GM12878 (cell line): ENCODE data around the gene CUEDC1. TPM values are rescaled to one million over a fixed set of nuclear protein-coding genes. Genes with fewer than 3 reads are reported as not detected.

Experiments
- ATAC-seq: fragments of 200-7000 bp; cut with Tn5 transposase; 3 replicates; pipeline ENCODE4 v1.9.1; 2020; ENCODE audit warnings: mild to moderate bottlenecking, moderate library complexity
- BruUV-seq: library from RNA; stranded (reverse); fragments of 400-500 nt; replicated peaks from 2 replicates; lab custom pipeline; 2021; lab: Mats Ljungman, UMichigan
- CTCF ChIA-PET: fragments of 300-600 bp; sonication (Branson Sonifier 250); formaldehyde crosslinking; extraction: SDS; loops from one replicate; lab custom pipeline; 2021; ENCODE audit warnings: inconsistent platforms; lab: Yijun Ruan, JAX
- POLR2A ChIA-PET: fragments of 350-600 bp; formaldehyde crosslinking; extraction: SDS; loops from one replicate; lab custom pipeline; 2021; ENCODE audit warnings: inconsistent platforms; lab: Charles Lee
- RAD21 ChIA-PET: fragments of 300-600 bp; sonication (Branson Sonifier 250); formaldehyde crosslinking; loops from one replicate; lab custom pipeline; 2023; ENCODE audit warnings: antibody characterized with exemption; ENCODE audit not compliant: unreplicated experiment; lab: Charles Lee
- SMC1A ChIA-PET: fragments of 300-600 bp; sonication (Branson Sonifier 250); formaldehyde crosslinking; loops from one replicate; lab custom pipeline; 2023; ENCODE audit not compliant: unreplicated experiment, uncharacterized antibody; lab: Charles Lee
- DNase-seq: peaks from one replicate; pipeline ENCODE4 v3.0.0-alpha.2; 2011; ENCODE audit warnings: low read depth, low spot score
- FAIRE-seq: peaks from 3 replicates; lab custom pipeline; 2011; peaks lifted over from hg19 to GRCh38; lab: Jason Lieb, UNC
- H2AFZ ChIP-seq: 2 replicates; pipeline ENCODE4 v1.6.0; 2011; ENCODE audit warnings: low read depth, low read length, control low read depth; ENCODE audit not compliant: control insufficient read depth
- H3K27ac ChIP-seq: 2 replicates; pipeline ENCODE4 v1.5.1; 2011; ENCODE audit warnings: control low read depth; ENCODE audit not compliant: control insufficient read depth, insufficient read depth
- H3K27me3 ChIP-seq, 2 experiments: replicated peaks in 1 of 2; 2 replicates each; pipeline versions ENCODE4 v1.6.0 to v1.6.1; 2011; ENCODE audit warnings: low read length in 1 of 2; ENCODE audit not compliant: control insufficient read depth in 2 of 2, insufficient read depth in 2 of 2
- H3K36me3 ChIP-seq, 2 experiments: 2 replicates each; pipeline ENCODE4 v1.5.1; 2011; ENCODE audit warnings: low read length in 1 of 2; ENCODE audit not compliant: control insufficient read depth in 2 of 2, insufficient read depth in 2 of 2
- H3K4me1 ChIP-seq: 2 replicates; pipeline ENCODE4 v1.6.1; 2011; ENCODE audit warnings: mild to moderate bottlenecking, low read length, moderate library complexity, mixed read lengths; ENCODE audit not compliant: control insufficient read depth, insufficient read depth
- H3K4me2 ChIP-seq: 2 replicates; pipeline ENCODE4 v1.6.0; 2011; ENCODE audit warnings: control low read depth; ENCODE audit not compliant: control insufficient read depth, insufficient read depth
- H3K4me3 ChIP-seq: fragments of 200-600 bp; sonication (generic); 2 replicates; pipeline ENCODE4 v1.5.1; 2016
- H3K79me2 ChIP-seq: 2 replicates; pipeline ENCODE4 v1.6.0; 2011; ENCODE audit warnings: low read length; ENCODE audit not compliant: control insufficient read depth, insufficient read depth
- H3K9ac ChIP-seq: 2 replicates; pipeline ENCODE4 v1.8.0; 2011; ENCODE audit warnings: low read length, control low read depth, mixed read lengths; ENCODE audit not compliant: control insufficient read depth, insufficient read depth
- H3K9me3 ChIP-seq: replicated peaks from 3 replicates; pipeline ENCODE4 v1.5.1; 2011; ENCODE audit warnings: mild to moderate bottlenecking, low read length; ENCODE audit not compliant: control insufficient read depth, insufficient read depth
- H4K20me1 ChIP-seq: 2 replicates; pipeline ENCODE4 v1.6.0; 2011; ENCODE audit not compliant: control insufficient read depth, insufficient read depth
- ATF3 ChIP-seq: IDR thresholded peaks from 2 replicates; pipeline ENCODE4 v1.6.1; 2011; ENCODE audit warnings: low read depth, mild to moderate bottlenecking, low read length, moderate library complexity, borderline replicate concordance; ENCODE audit errors: extremely low read depth
- BCL11A ChIP-seq: IDR thresholded peaks from 2 replicates; pipeline ENCODE4 v1.6.1; 2011; ENCODE audit warnings: low read depth, low read length
- BCL3 ChIP-seq: IDR thresholded peaks from 2 replicates; pipeline ENCODE4 v1.6.1; 2011; ENCODE audit warnings: borderline replicate concordance, low read depth, mild to moderate bottlenecking, moderate library complexity, low read length; ENCODE audit not compliant: insufficient read depth, poor library complexity, severe bottlenecking
- BRCA1 ChIP-seq: IDR thresholded peaks from 2 replicates; pipeline ENCODE4 v1.6.1; 2011; ENCODE audit warnings: low read depth, low read length, improper control_type of control experiment
- HDGF ChIP-seq: fragments of 450-650 bp; IDR thresholded peaks from 2 replicates; pipeline ENCODE4 v1.6.1; 2016; ENCODE audit warnings: antibody characterized with exemption
- IKZF1 ChIP-seq: fragments of 450-650 bp; conservative IDR thresholded peaks from 2 replicates; pipeline ENCODE4 v1.6.1; 2017; ENCODE audit warnings: antibody characterized with exemption, mild to moderate bottlenecking
- IKZF2 ChIP-seq, 2 experiments: fragments of 450-650 bp; IDR thresholded peaks; 2 replicates each; pipeline ENCODE4 v1.6.1; 2017; ENCODE audit warnings: mild to moderate bottlenecking in 2 of 2, moderate library complexity in 2 of 2
- MXI1 ChIP-seq: fragments of 150-350 bp; IDR thresholded peaks from 2 replicates; pipeline ENCODE4 v1.6.1; 2011; ENCODE audit warnings: low read depth, mild to moderate bottlenecking, inconsistent platforms, low read length, improper control_type of control experiment
- NKRF ChIP-seq: fragments of 450-650 bp; conservative IDR thresholded peaks from 2 replicates; pipeline ENCODE4 v1.6.1; 2017; ENCODE audit warnings: mild to moderate bottlenecking, moderate library complexity
- NR2C1 ChIP-seq: fragments of 450-650 bp; IDR thresholded peaks from 2 replicates; pipeline ENCODE4 v1.6.1; 2017; ENCODE audit warnings: antibody characterized with exemption, mild to moderate bottlenecking, moderate library complexity
- SRF ChIP-seq, 2 experiments: IDR thresholded peaks; 2 replicates each; pipeline ENCODE4 v1.6.1; 2011; ENCODE audit warnings: low read depth in 2 of 2, low read length in 2 of 2, mild to moderate bottlenecking in 1 of 2, moderate library complexity in 1 of 2
- TAF1 ChIP-seq: IDR thresholded peaks from 2 replicates; pipeline ENCODE4 v1.6.1; 2011; ENCODE audit warnings: mild to moderate bottlenecking, low read depth, low read length, borderline replicate concordance
- TBL1XR1 ChIP-seq: IDR thresholded peaks from 2 replicates; pipeline ENCODE4 v1.6.1; 2012; ENCODE audit warnings: low read depth, low read length, improper control_type of control experiment
- TCF12 ChIP-seq: IDR thresholded peaks from 2 replicates; pipeline ENCODE4 v1.6.1; 2011; ENCODE audit warnings: low read depth, mild to moderate bottlenecking, low read length
- ZBTB33 ChIP-seq: fragments of 450-650 bp; IDR thresholded peaks from 2 replicates; pipeline ENCODE4 v1.6.1; 2017; ENCODE audit warnings: mild to moderate bottlenecking
- ZNF384 ChIP-seq: IDR thresholded peaks from 2 replicates; pipeline ENCODE4 v1.6.1; 2012; ENCODE audit warnings: low read depth, mild to moderate bottlenecking, low read length, improper control_type of control experiment, borderline replicate concordance
- ZZZ3 ChIP-seq: IDR thresholded peaks from 2 replicates; pipeline ENCODE4 v1.6.1; 2011; ENCODE audit warnings: low read depth; ENCODE audit not compliant: control insufficient read depth, insufficient read length
- WGBS: methylation state at CpG from one replicate; pipeline ENCODE4 v1.1.6; 2016; ENCODE audit warnings: low lambda C conversion rate; ENCODE audit not compliant: insufficient replicate concordance, insufficient coverage; ENCODE audit errors: missing lambda C conversion rate; 5-methylcytosine and 5-hydroxymethylcytosine counted together
- in situ Hi-C: fragments of 300-500 bp; cut with MboI; formaldehyde crosslinking; loops from 9 replicates; pipeline ENCODE4 v1.14.3; 2018; ENCODE audit warnings: mixed read lengths
- intact Hi-C: fragments of 100-400 bp; cut with micrococcal nuclease; formaldehyde crosslinking; loops from one replicate; pipeline ENCODE4 v1.14.2; 2022; ENCODE audit not compliant: unreplicated experiment
- polyA plus RNA-seq, 11 experiments: library from polyadenylated mRNA; depleted of rRNA in 4 of 11; unstranded in 6 of 11; stranded (reverse) in 5 of 11; fragments of >200 nt; fragmentation: Nextera tagmentation in 4 of 11; fragmentation: Illumina TruSeq in 1 of 11; extraction: Ambion mirVana in 4 of 11; extraction: Trizol in 1 of 11; gene quantifications; 1 replicate in 1 of 11; 2 replicates in 10 of 11; pipeline versions ENCODE4 v1.2.1 to v1.2.3, GENCODE V29; 2011 to 2016; ENCODE audit warnings: inconsistent platforms in 2 of 11, missing spikeins in 2 of 11, low read depth in 1 of 11
- total RNA-seq, 4 experiments: library from RNA; depleted of rRNA in 3 of 4; stranded (reverse); fragments of >200 nt in 3 of 4; fragmentation: Illumina TruSeq in 1 of 4; extraction: Trizol in 1 of 4; gene quantifications; 2 replicates each; pipeline versions ENCODE4 v1.2.1 to v1.2.3, GENCODE V29; 2013 to 2021

Gene CUEDC1
- total and polyA plus RNA-seq, 10 of the 15 experiments (the other 5 are each of a cell fraction or from before 2014, with no cell fraction given): 0.24 to 7.4 (median 1.8) TPM

GRCh38 chr17:57987581-57988300 is 32.5 kb upstream of the CUEDC1 start, which contains the start of gene VEZF1:
VEZF1 (minus strand) TSS chr17:57988254; CDS start chr17:57988111, 143 bp downstream.
- Histone ChIP-seq H2AFZ (peak within 1 kb of the TSS; percentile 83), H3K4me2 (peak within 1 kb of the TSS; percentile 98), H3K27me3 (no peaks in the 10 kb centered on the region), H3K4me3 (peak within 1 kb of the TSS; percentile 87), H3K4me1 (peaks cover 5% of the 10 kb centered on the region), H3K27ac (peak within 1 kb of the TSS; percentile 56), H3K79me2 (peaks cover 20% of the 10 kb centered on the region), H3K36me3 (peaks cover 0 to 3% of the 10 kb centered on the region in 2 experiments; a peak in 2 of 4 replicates), H4K20me1 (peaks cover 2% of the 10 kb centered on the region; the same call in 1 of the 2 replicates), H3K9me3 (no peaks in the 10 kb centered on the region), H3K9ac (peak within 1 kb of the TSS; percentile 82)
- ChIA-PET RAD21 (interaction anchor here (0.7 to 3.6 kb wide), 15 partner anchors 9 to 129 kb away, joined by 3 to 55 read pairs (median 6); partner anchors contain the start of genes CUEDC1 and SRSF1), SMC1A (interaction anchor here (0.7 to 9.3 kb wide), 10 partner anchors 10 to 131 kb away, joined by 3 to 114 read pairs (median 26); no protein-coding TSS in a partner anchor), POLR2A (interaction anchor here (3.9 kb wide), 1 partner anchor 12 kb away, joined by 11 read pairs; no protein-coding TSS in a partner anchor), CTCF (interaction anchor here (1.8 to 3.8 kb wide), 4 partner anchors 12 to 128 kb away, joined by 4 to 65 read pairs (median 35); no protein-coding TSS in a partner anchor)
- ATAC-seq: peak; percentile 73
- under 1% methylated on average over 21 of the region's 74 CpGs for WGBS
- no peak for FAIRE-seq
- no peak for DNase-seq
- intact Hi-C loops (loop anchor here (5.0 kb wide), 1 partner anchor 40 kb away; no protein-coding TSS in a partner anchor), in situ Hi-C loops (no loop called here)
- no TSS peak for BruUV-seq
- TF ChIP-seq ZZZ3: no peak
- TF ChIP-seq ZNF384: no peak
- no peak for TF ChIP-seq TBL1XR1
- no peak for TF ChIP-seq ATF3
- TF ChIP-seq BCL3: no peak
- peak; percentile 27; the same call in 1 of the 2 replicates for TF ChIP-seq IKZF1
- peak; percentile 55; the same call in 1 of the 2 replicates for TF ChIP-seq NR2C1
- TF ChIP-seq IKZF2 (IDR thresholded peaks at IDR 0.05): no peak; a peak in 1 of 4 replicates
- TF ChIP-seq BCL11A: no peak
- 0 out of 2 replicates have a peak, but pooled peaks have one; percentile 13 for TF ChIP-seq HDGF
- peak; percentile 21 for TF ChIP-seq NKRF
- no peak for TF ChIP-seq ZBTB33
- TF ChIP-seq MXI1: no peak
- 0 out of 2 replicates have a peak, but pooled peaks have one; percentile 1 for TF ChIP-seq TCF12
- TF ChIP-seq SRF (IDR thresholded peaks at IDR 0.05; ENCODE audit: low read depth in 2 of 2, low read length in 2 of 2): 0 out of 4 replicates have a peak, but pooled peaks of 1 of the 2 experiments have one; percentile 8
- no peak for TF ChIP-seq BRCA1
- TF ChIP-seq TAF1: no peak
